ENCODE data around the gene DDX24.
A peak's percentile ranks its signal among the peaks of the same experiment; 100 is the strongest.

DDX24 gene

GRCh38 chr14:94005324-94006073 is 75.5 kb downstream of the DDX24 start:
- H3K4me1 ChIP-seq (ENCODE audit: control insufficient read depth in 1 of 2, insufficient read depth in 1 of 2, low read depth in 1 of 2, low read length in 1 of 2): no peaks in the 10 kb centered on the region
- TF ChIP-seq, protein P1, sequence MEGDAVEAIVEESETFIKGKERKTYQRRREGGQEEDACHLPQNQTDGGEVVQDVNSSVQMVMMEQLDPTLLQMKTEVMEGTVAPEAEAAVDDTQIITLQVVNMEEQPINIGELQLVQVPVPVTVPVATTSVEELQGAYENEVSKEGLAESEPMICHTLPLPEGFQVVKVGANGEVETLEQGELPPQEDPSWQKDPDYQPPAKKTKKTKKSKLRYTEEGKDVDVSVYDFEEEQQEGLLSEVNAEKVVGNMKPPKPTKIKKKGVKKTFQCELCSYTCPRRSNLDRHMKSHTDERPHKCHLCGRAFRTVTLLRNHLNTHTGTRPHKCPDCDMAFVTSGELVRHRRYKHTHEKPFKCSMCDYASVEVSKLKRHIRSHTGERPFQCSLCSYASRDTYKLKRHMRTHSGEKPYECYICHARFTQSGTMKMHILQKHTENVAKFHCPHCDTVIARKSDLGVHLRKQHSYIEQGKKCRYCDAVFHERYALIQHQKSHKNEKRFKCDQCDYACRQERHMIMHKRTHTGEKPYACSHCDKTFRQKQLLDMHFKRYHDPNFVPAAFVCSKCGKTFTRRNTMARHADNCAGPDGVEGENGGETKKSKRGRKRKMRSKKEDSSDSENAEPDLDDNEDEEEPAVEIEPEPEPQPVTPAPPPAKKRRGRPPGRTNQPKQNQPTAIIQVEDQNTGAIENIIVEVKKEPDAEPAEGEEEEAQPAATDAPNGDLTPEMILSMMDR (IDR thresholded peaks at IDR 0.05): no peak

DNA sequence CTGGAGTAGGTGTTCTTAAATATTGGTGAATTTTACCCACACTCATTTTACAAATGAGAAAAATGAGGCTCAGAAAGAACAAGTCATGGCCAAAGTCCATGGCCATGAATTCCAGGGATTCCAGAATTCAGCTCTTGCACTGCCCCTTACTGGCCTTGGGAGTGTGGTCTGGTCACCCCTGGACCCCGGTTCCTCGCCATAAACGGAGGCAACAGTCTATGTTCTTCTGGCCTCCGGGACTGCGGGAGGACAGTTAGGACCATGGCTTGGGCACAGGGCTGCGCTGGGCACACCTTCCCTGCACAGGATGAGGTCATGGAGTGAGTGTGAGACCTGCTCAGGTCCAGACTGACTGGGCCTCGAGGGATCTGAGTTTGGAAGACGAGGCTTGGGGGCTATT is 77.0 kb downstream of the DDX24 start:
- Histone ChIP-seq H3K36me3 (no peaks in the 10 kb centered on the region), H3K27ac (no peak overlapping the region), H3K4me1 (ENCODE audit: control insufficient read depth in 1 of 2, insufficient read depth in 1 of 2, low read depth in 1 of 2, low read length in 1 of 2) (no peaks in the 10 kb centered on the region), H3K4me3 (ENCODE audit: low read depth in 1 of 2, low read length in 1 of 2) (no peak overlapping the region), H3K27me3 (peaks cover 12% of the 10 kb centered on the region), H3K9me3 (no peaks in the 10 kb centered on the region)
- TF ChIP-seq, protein P1 (IDR thresholded peaks at IDR 0.05): no peak

More at GRCh38 chr14:94005324-94006073, 75.5 kb downstream of the DDX24 start:
- H3K9me3 ChIP-seq: no peaks in the 10 kb centered on the region
- no peaks in the 10 kb centered on the region for H3K36me3 ChIP-seq
- H3K4me3 ChIP-seq (ENCODE audit: low read depth in 1 of 2, low read length in 1 of 2): no peak overlapping the region
- no peak overlapping the region for H3K27ac ChIP-seq
- H3K27me3 ChIP-seq: peaks cover 20% of the 10 kb centered on the region

GRCh38 chr14:94003397-94003796 is 77.6 kb downstream of the DDX24 start:
- Histone ChIP-seq H3K4me3 (ENCODE audit: low read depth in 1 of 2, low read length in 1 of 2) (no peak overlapping the region), H3K36me3 (no peaks in the 10 kb centered on the region), H3K4me1 (ENCODE audit: control insufficient read depth in 1 of 2, insufficient read depth in 1 of 2, low read depth in 1 of 2, low read length in 1 of 2) (no peaks in the 10 kb centered on the region), H3K9me3 (no peaks in the 10 kb centered on the region), H3K27me3 (peaks cover 12% of the 10 kb centered on the region), H3K27ac (no peak overlapping the region)
- TF ChIP-seq, protein P1 (IDR thresholded peaks at IDR 0.05): no peak

- Histone ChIP-seq H3K4me1 (ENCODE audit: control insufficient read depth in 1 of 2, insufficient read depth in 1 of 2, low read depth in 1 of 2, low read length in 1 of 2) (no peaks in the 10 kb centered on the region), H3K4me3 (ENCODE audit: low read depth in 1 of 2, low read length in 1 of 2) (no peak overlapping the region), H3K27me3 (peaks cover 12% of the 10 kb centered on the region), H3K9me3 (no peaks in the 10 kb centered on the region), H3K27ac (no peak overlapping the region), H3K36me3 (no peaks in the 10 kb centered on the region)
- TF ChIP-seq, protein P1 (IDR thresholded peaks at IDR 0.05): peak; percentile 93
Observed at GRCh38 chr14:94001501-94002396, 79.3 kb downstream of the DDX24 start.

DNA sequence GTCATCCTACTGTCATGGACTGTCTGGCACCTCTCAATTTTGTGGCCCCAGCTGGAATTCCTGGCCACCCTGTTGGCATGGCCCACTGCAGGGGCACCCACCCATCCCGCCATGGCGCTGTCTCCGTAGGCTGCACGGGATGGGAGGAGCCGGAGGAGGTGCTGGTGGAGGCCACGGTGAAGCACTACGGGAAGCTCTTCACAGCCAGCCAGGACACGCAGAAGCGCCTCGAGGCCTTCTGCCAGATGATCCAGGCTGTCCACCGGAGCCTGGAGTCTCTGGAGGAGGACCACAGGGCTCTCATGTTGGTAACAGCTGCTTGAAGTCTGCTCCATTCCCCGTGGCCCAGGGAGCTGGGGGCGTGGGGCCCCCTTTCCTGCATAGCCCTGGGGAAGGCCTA is 80.0 kb downstream of the DDX24 start:
- Histone ChIP-seq H3K27ac (no peak overlapping the region), H3K27me3 (peaks cover 12% of the 10 kb centered on the region), H3K9me3 (no peaks in the 10 kb centered on the region), H3K36me3 (no peaks in the 10 kb centered on the region), H3K4me3 (ENCODE audit: low read depth in 1 of 2, low read length in 1 of 2) (no peak overlapping the region), H3K4me1 (ENCODE audit: control insufficient read depth in 1 of 2, insufficient read depth in 1 of 2, low read depth in 1 of 2, low read length in 1 of 2) (no peaks in the 10 kb centered on the region)
- TF ChIP-seq, protein P1 (IDR thresholded peaks at IDR 0.05): no peak
